Naive thymus-derived CD4-positive, alpha-beta T cell (primary cell): ENCODE measurements around the gene ARHGAP24. TPM values are rescaled to one million over a fixed set of nuclear protein-coding genes. Genes with fewer than 3 reads are reported as not detected.

Source experiments
- ATAC-seq: fragments of 150-1000 bp; cut with Tn5 transposase; 2 replicates; pipeline ENCODE4 v1.10.0; 2021; ENCODE audit warnings: mild to moderate bottlenecking, moderate library complexity
- CTCF ChIA-PET: fragments of 350-600 bp; sonication (Branson Sonifier 250); formaldehyde crosslinking; loops from one replicate; lab custom pipeline; 2021; ENCODE audit warnings: antibody characterized with exemption; lab: Charles Lee
- POLR2A ChIA-PET: fragments of 350-600 bp; sonication (Branson Sonifier 250); formaldehyde crosslinking; loops from one replicate; lab custom pipeline; 2021; ENCODE audit warnings: antibody characterized with exemption, inconsistent platforms; lab: Charles Lee
- DNase-seq, 9 donors: peaks; one replicate each; pipeline versions ENCODE4 v3.0.0 to v3.0.0-alpha.2; 2020 to 2022; ENCODE audit warnings: mixed read lengths in 1 of 9
- H3K27ac ChIP-seq: one replicate; pipeline ENCODE4 v1.7.0; 2013; ENCODE audit warnings: mild to moderate bottlenecking, low read depth, low read length, moderate library complexity
- H3K27me3 ChIP-seq, 2 donors: one replicate each; pipeline ENCODE4 v1.7.0; 2013; ENCODE audit warnings: low read length in 2 of 2, mild to moderate bottlenecking in 2 of 2, moderate library complexity in 2 of 2; ENCODE audit not compliant: control insufficient read depth in 2 of 2, insufficient read depth in 2 of 2
- H3K36me3 ChIP-seq, 3 experiments: 1 replicate in 2 of 3; 2 replicates in 1 of 3; pipeline ENCODE4 v1.7.0; 2013; ENCODE audit warnings: low read length in 3 of 3, mild to moderate bottlenecking in 3 of 3, moderate library complexity in 1 of 3; ENCODE audit not compliant: insufficient read depth in 3 of 3, control insufficient read depth in 2 of 3
- H3K4me1 ChIP-seq, 2 donors: one replicate each; pipeline ENCODE4 v1.7.0; 2013; ENCODE audit warnings: low read length in 2 of 2, mild to moderate bottlenecking in 2 of 2, moderate library complexity in 1 of 2; ENCODE audit not compliant: control insufficient read depth in 2 of 2, insufficient read depth in 2 of 2
- H3K4me3 ChIP-seq: 2 replicates; pipeline ENCODE4 v1.7.0; 2013; ENCODE audit warnings: mild to moderate bottlenecking, low read length
- H3K9me3 ChIP-seq, 3 experiments: 1 replicate in 2 of 3; 2 replicates in 1 of 3; pipeline ENCODE4 v1.7.0; 2013; ENCODE audit warnings: low read length in 3 of 3; ENCODE audit not compliant: control insufficient read depth in 2 of 3
- H3K27ac Mint-ChIP-seq, 9 donors: one replicate each; pipeline ENCODE4 v1.8.0; 2020 to 2022; ENCODE audit warnings: mixed read lengths in 9 of 9, mild to moderate bottlenecking in 8 of 9, moderate library complexity in 5 of 9, inconsistent platforms in 2 of 9
- H3K27me3 Mint-ChIP-seq, 5 donors: one replicate each; pipeline ENCODE4 v1.8.0; 2021 to 2022; ENCODE audit warnings: mixed read lengths in 5 of 5, mild to moderate bottlenecking in 1 of 5
- H3K36me3 Mint-ChIP-seq, 5 donors: one replicate each; pipeline ENCODE4 v1.8.0; 2020 to 2022; ENCODE audit warnings: mixed read lengths in 5 of 5, mild to moderate bottlenecking in 3 of 5, inconsistent platforms in 1 of 5
- H3K4me1 Mint-ChIP-seq, 7 donors: one replicate each; pipeline ENCODE4 v1.8.0; 2020 to 2022; ENCODE audit warnings: mixed read lengths in 7 of 7, mild to moderate bottlenecking in 3 of 7, inconsistent platforms in 1 of 7
- H3K4me3 Mint-ChIP-seq, 10 donors: one replicate each; pipeline ENCODE4 v1.8.0; 2020 to 2022; ENCODE audit warnings: mild to moderate bottlenecking in 10 of 10, mixed read lengths in 10 of 10, moderate library complexity in 6 of 10, inconsistent platforms in 2 of 10
- H3K9me3 Mint-ChIP-seq, 11 donors: one replicate each; pipeline ENCODE4 v1.8.0; 2020 to 2022; ENCODE audit warnings: mixed read lengths in 11 of 11, mild to moderate bottlenecking in 4 of 11, inconsistent platforms in 1 of 11, moderate library complexity in 1 of 11
- intact Hi-C, 2 donors: fragments of 100-400 bp; cut with micrococcal nuclease; formaldehyde crosslinking; loops; one replicate each; pipeline ENCODE4 v1.15.1; 2023
- polyA plus RNA-seq, 2 donors: library from polyadenylated mRNA; unstranded; fragments of 300-500 nt; fragmentation: Illumina TruSeq; gene quantifications; one replicate each; pipeline ENCODE4 v1.2.3, GENCODE V29; 2021
- total RNA-seq, 6 experiments: library from RNA in 5 of 6; stranded (reverse) in 5 of 6; gene quantifications; 1 replicate in 5 of 6; 2 replicates in 1 of 6; pipeline ENCODE4 v1.2.3 and lab custom pipeline; 2021 to 2026

ARHGAP24 gene
- total and polyA plus RNA-seq, 7 experiments from 2014 or later = 0.41 to 12.7 (median 1.3) TPM; not detected in 3

GRCh38 chr4:85994576-85994975 lies 519.6 kb downstream of the ARHGAP24 start:
- Histone ChIP-seq H3K27ac (no peak overlapping the region), H3K9me3 (no peaks in the 10 kb centered on the region), H3K27me3 (no peaks in the 10 kb centered on the region), H3K36me3 (no peaks in the 10 kb centered on the region), H3K4me1 (no peaks in the 10 kb centered on the region), H3K4me3 (no peak overlapping the region)
- intact Hi-C loops = no loop called here
- CTCF ChIA-PET = no interaction called here
- H3K36me3 Mint-ChIP-seq = no peaks in the 10 kb centered on the region
- H3K9me3 Mint-ChIP-seq = no peaks in the 10 kb centered on the region
- no peaks in the 10 kb centered on the region for H3K27me3 Mint-ChIP-seq
- H3K27ac Mint-ChIP-seq = no peak overlapping the region
- H3K4me3 Mint-ChIP-seq = no peak overlapping the region
- no peaks in the 10 kb centered on the region for H3K4me1 Mint-ChIP-seq
- no peak for DNase-seq
- POLR2A ChIA-PET = no interaction called here
- no peak for ATAC-seq

GRCh38 chr4:85995361-85995760 lies 520.4 kb downstream of the ARHGAP24 start:
- ATAC-seq (no peak), DNase-seq (no peak)
- Histone ChIP-seq H3K27me3 (no peaks in the 10 kb centered on the region), H3K36me3 (no peaks in the 10 kb centered on the region), H3K4me1 (no peaks in the 10 kb centered on the region), H3K9me3 (no peaks in the 10 kb centered on the region), H3K4me3 (no peak overlapping the region), H3K27ac (no peak overlapping the region)
- no peaks in the 10 kb centered on the region for H3K9me3 Mint-ChIP-seq
- no peaks in the 10 kb centered on the region for H3K36me3 Mint-ChIP-seq
- no peaks in the 10 kb centered on the region for H3K27me3 Mint-ChIP-seq
- ChIA-PET CTCF (no interaction called here), POLR2A (no interaction called here)
- H3K4me1 Mint-ChIP-seq = no peaks in the 10 kb centered on the region
- H3K27ac Mint-ChIP-seq = no peak overlapping the region
- H3K4me3 Mint-ChIP-seq = no peak overlapping the region
- intact Hi-C loops = no loop called here

GRCh38 chr4:86001591-86001990 lies 526.6 kb downstream of the ARHGAP24 start:
- H3K4me1 ChIP-seq = no peaks in the 10 kb centered on the region
- no peaks in the 10 kb centered on the region for H3K36me3 ChIP-seq
- Mint-ChIP-seq H3K27me3 (no peaks in the 10 kb centered on the region), H3K4me1 (no peaks in the 10 kb centered on the region), H3K9me3 (peaks cover 0 to 6% (median 0%) of the 10 kb centered on the region in 11 donors), H3K27ac (no peak overlapping the region), H3K36me3 (no peaks in the 10 kb centered on the region), H3K4me3 (no peak overlapping the region)
- no peak for DNase-seq
- ATAC-seq = no peak
- no peak overlapping the region for H3K27ac ChIP-seq
- no peaks in the 10 kb centered on the region for H3K9me3 ChIP-seq
- H3K4me3 ChIP-seq = no peak overlapping the region
- intact Hi-C loops = no loop called here
- ChIA-PET POLR2A (no interaction called here), CTCF (no interaction called here)
- no peaks in the 10 kb centered on the region for H3K27me3 ChIP-seq

- no peaks in the 10 kb centered on the region for H3K27me3 Mint-ChIP-seq
- no peaks in the 10 kb centered on the region for H3K36me3 Mint-ChIP-seq
- H3K4me3 Mint-ChIP-seq = no peak overlapping the region
- H3K9me3 Mint-ChIP-seq = peaks cover 0 to 6% (median 0%) of the 10 kb centered on the region in 11 donors
- H3K36me3 ChIP-seq = no peaks in the 10 kb centered on the region
- no peak for ATAC-seq
- H3K27ac Mint-ChIP-seq = no peak overlapping the region
- no peak for DNase-seq
- CTCF ChIA-PET = no interaction called here
- no peaks in the 10 kb centered on the region for H3K27me3 ChIP-seq
- H3K4me1 ChIP-seq = no peaks in the 10 kb centered on the region
- H3K4me1 Mint-ChIP-seq = no peaks in the 10 kb centered on the region
- no peak overlapping the region for H3K27ac ChIP-seq
- intact Hi-C loops = no loop called here
- no peak overlapping the region for H3K4me3 ChIP-seq
- H3K9me3 ChIP-seq = no peaks in the 10 kb centered on the region
- POLR2A ChIA-PET = no interaction called here
Measured at GRCh38 chr4:86004030-86004429, 529.1 kb downstream of the ARHGAP24 start.

- no peak overlapping the region for H3K27ac Mint-ChIP-seq
- Histone ChIP-seq H3K27ac (no peak overlapping the region), H3K4me3 (no peak overlapping the region), H3K9me3 (no peaks in the 10 kb centered on the region), H3K36me3 (no peaks in the 10 kb centered on the region), H3K27me3 (no peaks in the 10 kb centered on the region), H3K4me1 (no peaks in the 10 kb centered on the region)
- H3K4me1 Mint-ChIP-seq = no peaks in the 10 kb centered on the region
- ChIA-PET CTCF (no interaction called here), POLR2A (no interaction called here)
- no peak for ATAC-seq
- peaks cover 0 to 6% (median 0%) of the 10 kb centered on the region in 11 donors for H3K9me3 Mint-ChIP-seq
- no peak for DNase-seq
- no peak overlapping the region for H3K4me3 Mint-ChIP-seq
- no peaks in the 10 kb centered on the region for H3K36me3 Mint-ChIP-seq
- H3K27me3 Mint-ChIP-seq = no peaks in the 10 kb centered on the region
- intact Hi-C loops = no loop called here
Measured at GRCh38 chr4:86006057-86006456, 531.1 kb downstream of the ARHGAP24 start.

GRCh38 chr4:86007042-86007441 lies 532.1 kb downstream of the ARHGAP24 start:
- no peak overlapping the region for H3K27ac ChIP-seq
- intact Hi-C loops = no loop called here
- POLR2A ChIA-PET = no interaction called here
- H3K27me3 ChIP-seq = no peaks in the 10 kb centered on the region
- no peak overlapping the region for H3K4me3 ChIP-seq
- Mint-ChIP-seq H3K4me3 (no peak overlapping the region), H3K27me3 (no peaks in the 10 kb centered on the region), H3K4me1 (no peaks in the 10 kb centered on the region), H3K36me3 (no peaks in the 10 kb centered on the region), H3K9me3 (peaks cover 0 to 6% (median 0%) of the 10 kb centered on the region in 11 donors), H3K27ac (no peak overlapping the region)
- ATAC-seq (no peak), DNase-seq (no peak)
- H3K36me3 ChIP-seq = no peaks in the 10 kb centered on the region
- H3K9me3 ChIP-seq = no peaks in the 10 kb centered on the region
- CTCF ChIA-PET = no interaction called here
- H3K4me1 ChIP-seq = no peaks in the 10 kb centered on the region

- H3K4me1 ChIP-seq = no peaks in the 10 kb centered on the region
- no peak overlapping the region for H3K4me3 ChIP-seq
- H3K4me1 Mint-ChIP-seq = no peaks in the 10 kb centered on the region
- no peaks in the 10 kb centered on the region for H3K36me3 Mint-ChIP-seq
- no peaks in the 10 kb centered on the region for H3K27me3 Mint-ChIP-seq
- no peak overlapping the region for H3K4me3 Mint-ChIP-seq
- no peak for DNase-seq
- H3K36me3 ChIP-seq = no peaks in the 10 kb centered on the region
- no peak for ATAC-seq
- H3K27ac ChIP-seq = no peak overlapping the region
- no peak overlapping the region for H3K27ac Mint-ChIP-seq
- ChIA-PET POLR2A (no interaction called here), CTCF (no interaction called here)
- no peaks in the 10 kb centered on the region for H3K27me3 ChIP-seq
- no peaks in the 10 kb centered on the region for H3K9me3 Mint-ChIP-seq
- intact Hi-C loops = no loop called here
- H3K9me3 ChIP-seq = no peaks in the 10 kb centered on the region
Measured at GRCh38 chr4:86011117-86011516, 536.2 kb downstream of the ARHGAP24 start.
